HEK293T (cell line): ENCODE measurements around the gene APOL1.

ENCODE experiments used
- BHLHE40 ChIP-seq: fragments of 450-650 bp; IDR thresholded peaks from 2 replicates; pipeline ENCODE4 v1.6.1; 2016; ENCODE audit warnings: mild to moderate bottlenecking, moderate library complexity, borderline replicate concordance
- CTBP1 ChIP-seq: fragments of 450-650 bp; IDR thresholded peaks from 2 replicates; pipeline ENCODE4 v1.6.1; 2016; ENCODE audit warnings: borderline replicate concordance
- FOXM1 ChIP-seq: fragments of 450-650 bp; IDR thresholded peaks from 2 replicates; pipeline ENCODE4 v1.6.1; 2017; ENCODE audit warnings: mild to moderate bottlenecking, borderline replicate concordance
- SP1 ChIP-seq: fragments of 450-650 bp; IDR thresholded peaks from 2 replicates; pipeline ENCODE4 v1.6.1; 2017
- TF ChIP-seq, protein P1 (sequence below): fragments of 450-650 bp; IDR thresholded peaks from 2 replicates; pipeline ENCODE4 v1.6.1; 2016

DNA sequence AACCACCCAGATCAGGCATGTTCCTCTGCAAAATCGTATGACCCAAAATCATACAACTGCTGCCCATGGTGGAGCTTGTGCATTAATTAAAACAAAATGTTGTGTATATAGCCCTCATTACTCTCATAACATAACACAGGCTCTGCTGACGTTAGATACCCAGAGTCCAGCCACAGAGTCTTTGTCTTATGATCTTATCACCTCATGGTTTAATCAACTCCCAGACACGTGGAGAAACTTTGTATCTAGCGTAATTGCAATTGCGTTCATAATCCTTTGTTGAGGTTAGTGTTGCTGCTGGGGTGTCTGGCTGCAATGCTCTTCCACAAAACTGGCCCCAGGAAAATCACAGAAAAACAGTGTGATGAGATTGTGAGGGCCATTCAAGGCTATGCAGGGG is 5.0 kb upstream of the APOL1 start:
- TF ChIP-seq BHLHE40 (no peak), CTBP1 (no peak), SP1 (no peak), FOXM1 (no peak)
- TF ChIP-seq, protein P1, sequence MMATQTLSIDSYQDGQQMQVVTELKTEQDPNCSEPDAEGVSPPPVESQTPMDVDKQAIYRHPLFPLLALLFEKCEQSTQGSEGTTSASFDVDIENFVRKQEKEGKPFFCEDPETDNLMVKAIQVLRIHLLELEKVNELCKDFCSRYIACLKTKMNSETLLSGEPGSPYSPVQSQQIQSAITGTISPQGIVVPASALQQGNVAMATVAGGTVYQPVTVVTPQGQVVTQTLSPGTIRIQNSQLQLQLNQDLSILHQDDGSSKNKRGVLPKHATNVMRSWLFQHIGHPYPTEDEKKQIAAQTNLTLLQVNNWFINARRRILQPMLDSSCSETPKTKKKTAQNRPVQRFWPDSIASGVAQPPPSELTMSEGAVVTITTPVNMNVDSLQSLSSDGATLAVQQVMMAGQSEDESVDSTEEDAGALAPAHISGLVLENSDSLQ = no peak
